Neural cell (in vitro differentiated cells): Measurements from ENCODE around the gene AMIGO1. TPM values are rescaled to one million over a fixed set of nuclear protein-coding genes. Genes with fewer than 3 reads are reported as not detected.

Source experiments
- H2AFZ ChIP-seq: fragments of 200-600, 300-800 bp; sonication (generic), shearing (Covaris generic); 2 replicates; pipeline ENCODE4 v1.6.0; 2014; ENCODE audit warnings: low read depth, mild to moderate bottlenecking, antibody characterized with exemption, low read length, moderate library complexity
- H3F3A ChIP-seq: fragments of 200-600 bp; shearing (Covaris generic); 2 replicates; pipeline ENCODE4 v1.6.1; 2016; ENCODE audit warnings: mild to moderate bottlenecking, moderate library complexity, mixed read lengths, antibody characterized with exemption, low read length; ENCODE audit not compliant: insufficient read depth, poor library complexity, severe bottlenecking
- H3K27ac ChIP-seq: fragments of 200-600, 300-800 bp; sonication (generic), shearing (Covaris generic); 2 replicates; pipeline ENCODE4 v1.5.1; 2014; ENCODE audit warnings: mild to moderate bottlenecking, low read length, moderate library complexity
- H3K27me3 ChIP-seq: fragments of 300-800, 200-600 bp; sonication (generic), shearing (Covaris generic); 2 replicates; pipeline ENCODE4 v1.6.0; 2014; ENCODE audit warnings: mild to moderate bottlenecking, low read depth, low read length, moderate library complexity; ENCODE audit not compliant: insufficient read depth
- H3K36me3 ChIP-seq: fragments of 300-800, 200-600 bp; sonication (generic), shearing (Covaris generic); 2 replicates; pipeline ENCODE4 v1.5.1; 2014; ENCODE audit warnings: mild to moderate bottlenecking, antibody characterized with exemption, low read length, moderate library complexity; ENCODE audit not compliant: insufficient read depth
- H3K4me2 ChIP-seq: fragments of 300-800, 200-600 bp; sonication (generic), shearing (Covaris generic); 2 replicates; pipeline ENCODE4 v1.6.0; 2014; ENCODE audit warnings: mild to moderate bottlenecking, low read length
- H3K4me3 ChIP-seq: fragments of 300-800, 200-600 bp; sonication (generic), shearing (Covaris generic); 2 replicates; pipeline ENCODE4 v1.5.1; 2014; ENCODE audit warnings: mild to moderate bottlenecking, low read length, moderate library complexity
- H3K79me2 ChIP-seq: fragments of 200-600 bp; shearing (Covaris generic); replicated peaks from 2 replicates; pipeline ENCODE4 v1.6.0; 2014; ENCODE audit warnings: mild to moderate bottlenecking, low read length, moderate library complexity; ENCODE audit not compliant: insufficient read depth
- H3K9ac ChIP-seq: fragments of 300-800, 200-600 bp; sonication (generic), shearing (Covaris generic); 2 replicates; pipeline ENCODE4 v1.6.1; 2016; ENCODE audit warnings: mild to moderate bottlenecking, low read length, mixed read lengths
- H3K9me2 ChIP-seq: fragments of 200-600 bp; shearing (Covaris generic); 2 replicates; pipeline ENCODE4 v1.6.1; 2016; ENCODE audit warnings: mild to moderate bottlenecking, low read length, mixed read lengths; ENCODE audit not compliant: insufficient read depth
- H3K9me3 ChIP-seq: fragments of 200-600, 300-800 bp; sonication (generic), shearing (Covaris generic); 2 replicates; pipeline ENCODE4 v1.6.1; 2016; ENCODE audit warnings: mild to moderate bottlenecking, mixed run types, low read length, moderate library complexity, mixed read lengths
- H4K20me1 ChIP-seq: fragments of 200-600 bp; shearing (Covaris generic); 2 replicates; pipeline ENCODE4 v1.6.1; 2016; ENCODE audit warnings: mild to moderate bottlenecking, mixed run types; ENCODE audit not compliant: insufficient read depth
- EP300 ChIP-seq: fragments of 450-650 bp; conservative IDR thresholded peaks from 2 replicates; pipeline ENCODE4 v1.6.1; 2014; ENCODE audit warnings: antibody characterized with exemption, mild to moderate bottlenecking, moderate library complexity; ENCODE audit not compliant: poor library complexity, severe bottlenecking
- EZH2 ChIP-seq: fragments of 200-600, 300-800 bp; shearing (Covaris generic), sonication (generic); IDR thresholded peaks from 2 replicates; pipeline ENCODE4 v1.6.1; 2014; ENCODE audit warnings: antibody characterized with exemption, low read length, borderline replicate concordance, mild to moderate bottlenecking; ENCODE audit not compliant: insufficient read depth, poor library complexity, severe bottlenecking
- MXI1 ChIP-seq: fragments of 450-650 bp; conservative IDR thresholded peaks from 2 replicates; pipeline ENCODE4 v1.6.1; 2014; ENCODE audit warnings: antibody characterized with exemption, mild to moderate bottlenecking; ENCODE audit not compliant: poor library complexity, severe bottlenecking
- POLR2AphosphoS5 ChIP-seq: IDR thresholded peaks from 2 replicates; pipeline ENCODE4 v1.6.1; 2012
- RAD21 ChIP-seq: fragments of 450-650 bp; conservative IDR thresholded peaks from 2 replicates; pipeline ENCODE4 v1.6.1; 2014; ENCODE audit warnings: antibody characterized with exemption, mild to moderate bottlenecking, moderate library complexity
- REST ChIP-seq: IDR thresholded peaks from 2 replicates; pipeline ENCODE4 v1.6.1; 2012; ENCODE audit warnings: borderline replicate concordance
- SMC3 ChIP-seq: fragments of 450-650 bp; conservative IDR thresholded peaks from 2 replicates; pipeline ENCODE4 v1.6.1; 2014; ENCODE audit warnings: antibody characterized with exemption, mild to moderate bottlenecking, moderate library complexity; ENCODE audit not compliant: poor library complexity
- TAF1 ChIP-seq: IDR thresholded peaks from 2 replicates; pipeline ENCODE4 v1.6.1; 2012; ENCODE audit warnings: low read depth
- polyA plus RNA-seq: library from polyadenylated mRNA; depleted of rRNA; stranded (reverse); fragments of >200 nt; gene quantifications from 2 replicates; pipeline ENCODE4 v1.2.3, GENCODE V29; 2014
- TF ChIP-seq, protein P1 (sequence below): fragments of 450-650 bp; IDR thresholded peaks from 2 replicates; pipeline ENCODE4 v1.5.1; 2014; ENCODE audit warnings: antibody characterized with exemption, mild to moderate bottlenecking, moderate library complexity; ENCODE audit not compliant: poor library complexity, severe bottlenecking

The AMIGO1 gene
- polyA plus RNA-seq, 1 donor from 2014 or later = 12.6 TPM

DNA sequence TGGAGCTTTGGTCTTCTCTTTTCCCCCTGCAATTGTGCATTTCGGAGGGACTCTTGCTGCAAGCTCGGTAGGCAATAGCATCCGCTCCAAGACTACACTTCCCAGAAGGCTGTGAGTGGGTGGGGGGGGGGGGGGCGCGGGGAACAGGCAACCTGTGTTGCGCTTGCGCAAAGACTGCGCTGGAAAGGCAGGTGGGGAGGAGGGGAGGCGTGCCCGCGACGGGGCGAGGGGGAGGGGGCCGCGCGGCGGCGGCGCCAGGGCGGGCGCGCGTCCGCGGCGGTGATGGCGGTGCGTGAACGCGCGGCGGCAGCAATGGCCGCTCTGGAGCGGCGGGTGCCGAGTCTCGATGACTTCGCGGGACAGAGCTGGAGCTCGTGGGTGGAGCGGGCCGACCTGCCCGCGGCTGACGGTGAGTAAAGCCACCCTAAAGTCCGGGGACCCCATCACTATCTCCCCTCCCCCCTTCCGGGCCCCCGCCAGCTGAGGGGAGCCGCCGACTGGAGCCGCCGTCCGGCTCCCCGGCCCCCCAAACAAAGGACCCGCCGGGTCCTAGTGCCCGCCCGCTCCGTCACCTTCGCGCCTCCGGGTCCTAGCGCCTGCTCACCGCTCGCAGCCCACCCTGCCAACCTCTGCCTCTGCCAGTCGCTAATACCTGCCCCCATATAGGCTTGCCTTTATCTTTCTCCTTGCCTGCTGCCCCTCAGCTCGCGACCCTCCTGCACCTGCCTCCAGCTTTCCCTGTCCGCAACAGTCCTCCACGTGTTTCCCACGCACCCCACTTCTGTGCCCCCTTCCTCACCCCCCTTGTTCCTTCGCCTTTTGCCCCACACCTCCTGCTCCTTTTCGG lies 25.6 kb downstream of the AMIGO1 start, which contains the start of gene ATXN7L2:
Gene ATXN7L2 (plus strand): TSS at position 234 of the 847 bp plus-strand sequence. CDS start 49 bp downstream, at position 283.
- Histone ChIP-seq H3K27ac (peak within 1 kb of the TSS; percentile 92), H4K20me1 (no peaks in the 10 kb centered on the region), H3K4me2 (peak within 1 kb of the TSS; percentile 70), H2AFZ (peak within 1 kb of the TSS; percentile 94), H3K9me3 (no peaks in the 10 kb centered on the region), H3K36me3 (no peaks in the 10 kb centered on the region), H3K9ac (peak within 1 kb of the TSS; percentile 91), H3K4me3 (peak within 1 kb of the TSS; percentile 81), H3K79me2 (peaks cover 8% of the 10 kb centered on the region), H3K9me2 (no peaks in the 10 kb centered on the region), H3F3A (no peaks in the 10 kb centered on the region), H3K27me3 (no peaks in the 10 kb centered on the region)
- no peak for TF ChIP-seq RAD21
- peak; percentile 98 for TF ChIP-seq REST
- TF ChIP-seq EZH2 = no peak
- peak; percentile 13 for TF ChIP-seq SMC3
- TF ChIP-seq EP300 = peak; percentile 50
- peak; percentile 90 for TF ChIP-seq POLR2AphosphoS5
- TF ChIP-seq, protein P1, sequence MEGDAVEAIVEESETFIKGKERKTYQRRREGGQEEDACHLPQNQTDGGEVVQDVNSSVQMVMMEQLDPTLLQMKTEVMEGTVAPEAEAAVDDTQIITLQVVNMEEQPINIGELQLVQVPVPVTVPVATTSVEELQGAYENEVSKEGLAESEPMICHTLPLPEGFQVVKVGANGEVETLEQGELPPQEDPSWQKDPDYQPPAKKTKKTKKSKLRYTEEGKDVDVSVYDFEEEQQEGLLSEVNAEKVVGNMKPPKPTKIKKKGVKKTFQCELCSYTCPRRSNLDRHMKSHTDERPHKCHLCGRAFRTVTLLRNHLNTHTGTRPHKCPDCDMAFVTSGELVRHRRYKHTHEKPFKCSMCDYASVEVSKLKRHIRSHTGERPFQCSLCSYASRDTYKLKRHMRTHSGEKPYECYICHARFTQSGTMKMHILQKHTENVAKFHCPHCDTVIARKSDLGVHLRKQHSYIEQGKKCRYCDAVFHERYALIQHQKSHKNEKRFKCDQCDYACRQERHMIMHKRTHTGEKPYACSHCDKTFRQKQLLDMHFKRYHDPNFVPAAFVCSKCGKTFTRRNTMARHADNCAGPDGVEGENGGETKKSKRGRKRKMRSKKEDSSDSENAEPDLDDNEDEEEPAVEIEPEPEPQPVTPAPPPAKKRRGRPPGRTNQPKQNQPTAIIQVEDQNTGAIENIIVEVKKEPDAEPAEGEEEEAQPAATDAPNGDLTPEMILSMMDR = peak; percentile 3
- TF ChIP-seq TAF1 = peak; percentile 100
- peak; percentile 96 for TF ChIP-seq MXI1

GRCh38 chr1:109482791-109483671 lies 26.5 kb downstream of the AMIGO1 start:
- TF ChIP-seq RAD21 (peak; percentile 39), REST (no peak), EP300 (peak; percentile 13), EZH2 (no peak), TAF1 (no peak), MXI1 (peak; percentile 57), SMC3 (peak; percentile 34), POLR2AphosphoS5 (peak; percentile 44)
- TF ChIP-seq, protein P1 = peak; percentile 79
- Histone ChIP-seq H3K36me3 (no peaks in the 10 kb centered on the region), H3K9me2 (no peaks in the 10 kb centered on the region), H3F3A (no peaks in the 10 kb centered on the region), H3K27ac (peak overlapping the region; percentile 86), H3K9me3 (no peaks in the 10 kb centered on the region), H3K4me2 (peak overlapping the region; percentile 62), H3K9ac (peak overlapping the region; percentile 80), H3K79me2 (peaks cover 8% of the 10 kb centered on the region), H3K27me3 (no peaks in the 10 kb centered on the region), H4K20me1 (no peaks in the 10 kb centered on the region), H3K4me3 (peak overlapping the region; percentile 72), H2AFZ (peak overlapping the region; percentile 94)
